Brain microvascular endothelial cell (primary cell): ENCODE measurements around the gene ITPK1.
"Not testable (repeated sequence)": the region's sequence is repeated elsewhere in the genome, so short reads cannot be mapped to it uniquely, and the experiment has no call there.

Experiments used
- DNase-seq: peaks from one replicate; pipeline ENCODE4 v3.0.0-alpha.2; 2020
- H3K27ac ChIP-seq: fragments of 250-450 bp; sonication (Bioruptor Pico); 2 replicates; pipeline ENCODE4 v1.5.1; 2020; ENCODE audit warnings: mild to moderate bottlenecking, moderate library complexity
- H3K27me3 ChIP-seq: fragments of 250-450 bp; sonication (Bioruptor Pico); replicated peaks from 2 replicates; pipeline ENCODE4 v1.5.1; 2020; ENCODE audit warnings: mild to moderate bottlenecking
- H3K36me3 ChIP-seq: fragments of 250-450 bp; sonication (Bioruptor Pico); replicated peaks from 2 replicates; pipeline ENCODE4 v1.5.1; 2020; ENCODE audit warnings: mild to moderate bottlenecking
- H3K4me3 ChIP-seq: 2 replicates; pipeline ENCODE4 v1.5.1; 2011; ENCODE audit warnings: low read depth, mild to moderate bottlenecking, control low read depth, low read length, moderate library complexity
- CTCF ChIP-seq: IDR thresholded peaks from 2 replicates; pipeline ENCODE4 v1.5.1; 2011; ENCODE audit warnings: low read depth, mild to moderate bottlenecking, moderate library complexity, low read length, control low read depth, inconsistent platforms; ENCODE audit errors: missing control alignments
- in situ Hi-C: cut with HindIII; loops from 2 replicates; pipeline ENCODE4 v1.10.0; 2017; ENCODE audit warnings: low sequenced_read_pairs, low pct_ligation_motif_present

The ITPK1 gene

GRCh38 chr14:93146119-93146518, 30.4 kb upstream of the ITPK1 start:
- TF ChIP-seq CTCF = no peak
- DNase-seq = no peak
- Histone ChIP-seq H3K27ac (no peak overlapping the region), H3K36me3 (no peaks in the 10 kb centered on the region), H3K27me3 (no peaks in the 10 kb centered on the region), H3K4me3 (no peak overlapping the region)
- in situ Hi-C loops = loop anchor here (25.0 kb wide), 1 partner anchor 209 kb away; no protein-coding TSS in a partner anchor

- no peak for DNase-seq
- no peak for TF ChIP-seq CTCF
- no peaks in the 10 kb centered on the region for H3K27me3 ChIP-seq
- in situ Hi-C loops = loop anchor here (25.0 kb wide), 1 partner anchor 206 kb away; no protein-coding TSS in a partner anchor
- no peaks in the 10 kb centered on the region for H3K36me3 ChIP-seq
- no peak overlapping the region for H3K4me3 ChIP-seq
- H3K27ac ChIP-seq = no peak overlapping the region
Observed at GRCh38 chr14:93142854-93143652, 27.3 kb upstream of the ITPK1 start.

- in situ Hi-C loops = loop anchor here (25.0 kb wide), 1 partner anchor 201 kb away; no protein-coding TSS in a partner anchor
- no peak for DNase-seq
- no peak overlapping the region for H3K27ac ChIP-seq
- no peaks in the 10 kb centered on the region for H3K36me3 ChIP-seq
- TF ChIP-seq CTCF = no peak
- no peak overlapping the region for H3K4me3 ChIP-seq
- no peaks in the 10 kb centered on the region for H3K27me3 ChIP-seq
Observed at GRCh38 chr14:93137864-93138263, 22.1 kb upstream of the ITPK1 start.

- not testable (repeated sequence) for DNase-seq, H3K36me3 ChIP-seq, H3K27me3 ChIP-seq, H3K4me3 ChIP-seq, H3K27ac ChIP-seq
- in situ Hi-C loops = loop anchor here (25.0 kb wide), 1 partner anchor 199 kb away; no protein-coding TSS in a partner anchor
Observed at GRCh38 chr14:93136508-93136907, 20.8 kb upstream of the ITPK1 start.

- in situ Hi-C loops = loop anchor here (25.0 kb wide), 1 partner anchor 199 kb away; no protein-coding TSS in a partner anchor
- Histone ChIP-seq H3K4me3 (no peak overlapping the region), H3K36me3 (no peaks in the 10 kb centered on the region), H3K27ac (no peak overlapping the region), H3K27me3 (no peaks in the 10 kb centered on the region)
- DNase-seq = no peak
- no peak for TF ChIP-seq CTCF
Observed at GRCh38 chr14:93136009-93136408, 20.3 kb upstream of the ITPK1 start.

- in situ Hi-C loops = loop anchor here (25.0 kb wide), 1 partner anchor 198 kb away; no protein-coding TSS in a partner anchor
- no peak for DNase-seq
- no peak for TF ChIP-seq CTCF
- Histone ChIP-seq H3K4me3 (no peak overlapping the region), H3K27ac (no peak overlapping the region), H3K36me3 (no peaks in the 10 kb centered on the region), H3K27me3 (no peaks in the 10 kb centered on the region)
Observed at GRCh38 chr14:93135399-93135798, 19.7 kb upstream of the ITPK1 start.
